HG02798 (cell line): Measurements from ENCODE around the gene ATP12A.

ENCODE experiments used
- ATAC-seq: cut with Tn5 transposase; IDR thresholded peaks from one replicate; pipeline ENCODE4 v1.9.1; 2021; ENCODE audit warnings: mild to moderate bottlenecking; ENCODE audit not compliant: unreplicated experiment, poor library complexity

Gene ATP12A

DNA sequence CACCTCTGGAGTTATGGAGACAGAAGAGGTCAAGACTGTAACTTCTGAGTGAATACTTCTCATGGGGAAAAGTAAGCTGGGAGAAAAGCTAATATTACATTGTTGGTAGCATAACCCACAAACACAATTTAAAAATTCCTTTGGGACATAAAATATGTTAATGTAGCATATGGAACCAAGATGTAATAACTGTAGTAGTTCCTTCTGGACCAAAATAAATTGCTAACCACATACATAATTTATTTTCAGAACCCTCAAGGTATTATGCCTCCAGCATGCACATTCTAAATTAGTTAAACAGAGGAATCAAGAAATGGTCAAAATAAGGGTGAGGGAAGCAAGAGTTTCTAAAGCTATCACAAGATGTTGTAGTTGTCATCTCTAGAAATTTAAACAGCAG, 79.0 kb downstream of the ATP12A start:
- ATAC-seq: no peak
